Mesendoderm (in vitro differentiated cells): Measurements from ENCODE around the gene GALNTL6.
"Not testable (repeated sequence)": the region's sequence is repeated elsewhere in the genome, so short reads cannot be mapped to it uniquely, and the experiment has no call there.

Experiments used
- DNase-seq: peaks from one replicate; pipeline ENCODE4 v3.0.0; 2013
- H2AK5ac ChIP-seq: 2 replicates; pipeline ENCODE4 v1.6.1; 2013; ENCODE audit warnings: low read length, inconsistent platforms
- H2BK120ac ChIP-seq: 2 replicates; pipeline ENCODE4 v1.6.1; 2013; ENCODE audit warnings: low read depth, mild to moderate bottlenecking, low read length, moderate library complexity, mixed read lengths
- H2BK15ac ChIP-seq: replicated peaks from 2 replicates; pipeline ENCODE4 v1.6.1; 2013; ENCODE audit warnings: low read depth, mild to moderate bottlenecking, moderate library complexity
- H2BK5ac ChIP-seq: 2 replicates; pipeline ENCODE4 v1.6.1; 2013; ENCODE audit warnings: low read length, inconsistent platforms
- H3K18ac ChIP-seq: 2 replicates; pipeline ENCODE4 v1.6.1; 2013; ENCODE audit warnings: mild to moderate bottlenecking, low read length, mixed read lengths
- H3K23ac ChIP-seq: one replicate; pipeline ENCODE4 v1.6.1; 2013; ENCODE audit warnings: low read length
- H3K27ac ChIP-seq: 2 replicates; pipeline ENCODE4 v1.5.1; 2013; ENCODE audit warnings: low read depth, mild to moderate bottlenecking, inconsistent platforms, low read length, moderate library complexity
- H3K27me3 ChIP-seq: 2 replicates; pipeline ENCODE4 v1.6.1; 2013; ENCODE audit warnings: low read length, control low read depth, mild to moderate bottlenecking, inconsistent platforms; ENCODE audit not compliant: insufficient read depth, poor library complexity
- H3K36me3 ChIP-seq: 2 replicates; pipeline ENCODE4 v1.6.1; 2013; ENCODE audit warnings: low read length, inconsistent platforms; ENCODE audit not compliant: control insufficient read depth, insufficient read depth
- H3K4ac ChIP-seq: one replicate; pipeline ENCODE4 v1.6.1; 2013; ENCODE audit warnings: low read depth, mild to moderate bottlenecking, low read length, moderate library complexity
- H3K4me1 ChIP-seq: 2 replicates; pipeline ENCODE4 v1.6.1; 2013; ENCODE audit warnings: low read depth, low read length, inconsistent platforms; ENCODE audit not compliant: control insufficient read depth
- H3K4me2 ChIP-seq: 2 replicates; pipeline ENCODE4 v1.6.1; 2013; ENCODE audit warnings: low read length
- H3K4me3 ChIP-seq: 2 replicates; pipeline ENCODE4 v1.5.1; 2013; ENCODE audit warnings: mild to moderate bottlenecking, low read length
- H3K56ac ChIP-seq: one replicate; pipeline ENCODE4 v1.6.1; 2013; ENCODE audit warnings: low read length
- H3K79me1 ChIP-seq: 2 replicates; pipeline ENCODE4 v1.6.1; 2013; ENCODE audit warnings: low read length, inconsistent platforms
- H3K79me2 ChIP-seq: 2 replicates; pipeline ENCODE4 v1.6.1; 2013; ENCODE audit warnings: mild to moderate bottlenecking, low read length; ENCODE audit not compliant: control insufficient read depth, insufficient read depth
- H3K9ac ChIP-seq: 2 replicates; pipeline ENCODE4 v1.6.1; 2013; ENCODE audit warnings: low read length, inconsistent platforms
- H4K5ac ChIP-seq: one replicate; pipeline ENCODE4 v1.6.1; 2013; ENCODE audit warnings: low read length
- H4K8ac ChIP-seq: one replicate; pipeline ENCODE4 v1.6.1; 2013; ENCODE audit warnings: low read depth, mild to moderate bottlenecking, control low read depth, low read length, moderate library complexity
- WGBS: extraction: QIAGEN DNeasy Blood & Tissue Kit; methylation state at CpG from one replicate; pipeline ENCODE4 v1.1.7; 2013; ENCODE audit warnings: low lambda C conversion rate, missing lambda C conversion rate; ENCODE audit not compliant: insufficient coverage; ENCODE audit errors: extremely low coverage; 5-methylcytosine and 5-hydroxymethylcytosine counted together

The GALNTL6 gene

DNA sequence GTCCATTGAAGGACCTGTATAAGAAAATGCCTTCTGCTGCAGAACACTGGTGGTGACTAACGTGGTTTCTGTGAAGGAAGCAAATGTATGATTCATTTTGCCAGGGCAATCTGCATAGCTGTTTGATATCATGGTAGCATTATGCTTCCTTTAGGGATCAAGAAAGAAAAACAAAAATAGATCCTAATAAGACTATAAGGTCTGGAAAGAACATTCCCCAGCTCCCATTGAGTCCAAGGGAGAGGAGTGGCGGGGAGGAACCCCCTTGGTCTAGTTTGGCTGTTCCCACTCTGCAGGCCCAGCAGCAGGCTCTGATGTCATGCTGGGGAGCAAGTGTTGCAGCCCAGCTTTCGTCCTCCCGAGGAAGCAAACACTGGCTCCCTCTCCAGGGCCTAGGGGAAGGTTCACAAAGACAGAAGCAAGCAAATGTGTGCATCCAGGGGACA lies 1200.9 kb downstream of the GALNTL6 start:
- H3K79me2 ChIP-seq: no peaks in the 10 kb centered on the region
- no peak overlapping the region for H4K5ac ChIP-seq
- H3K4me2 ChIP-seq: no peak overlapping the region
- H2BK5ac ChIP-seq: no peak overlapping the region
- DNase-seq: peak; percentile 93
- no CpG with 5 or more reads among the region's 4 CpGs for WGBS
- H3K36me3 ChIP-seq: no peaks in the 10 kb centered on the region
- no peak overlapping the region for H3K4me3 ChIP-seq
- no peaks in the 10 kb centered on the region for H3K27me3 ChIP-seq
- no peak overlapping the region for H2BK120ac ChIP-seq
- no peak overlapping the region for H3K27ac ChIP-seq
- no peak overlapping the region for H3K23ac ChIP-seq
- peaks cover 2% of the 10 kb centered on the region for H3K4me1 ChIP-seq
- no peaks in the 10 kb centered on the region for H3K79me1 ChIP-seq
- no peak overlapping the region for H3K18ac ChIP-seq
- H3K4ac ChIP-seq: no peak overlapping the region
- H3K56ac ChIP-seq: no peak overlapping the region
- H2AK5ac ChIP-seq: no peak overlapping the region
- no peak overlapping the region for H4K8ac ChIP-seq
- no peak overlapping the region for H2BK15ac ChIP-seq
- H3K9ac ChIP-seq: no peak overlapping the region

DNA sequence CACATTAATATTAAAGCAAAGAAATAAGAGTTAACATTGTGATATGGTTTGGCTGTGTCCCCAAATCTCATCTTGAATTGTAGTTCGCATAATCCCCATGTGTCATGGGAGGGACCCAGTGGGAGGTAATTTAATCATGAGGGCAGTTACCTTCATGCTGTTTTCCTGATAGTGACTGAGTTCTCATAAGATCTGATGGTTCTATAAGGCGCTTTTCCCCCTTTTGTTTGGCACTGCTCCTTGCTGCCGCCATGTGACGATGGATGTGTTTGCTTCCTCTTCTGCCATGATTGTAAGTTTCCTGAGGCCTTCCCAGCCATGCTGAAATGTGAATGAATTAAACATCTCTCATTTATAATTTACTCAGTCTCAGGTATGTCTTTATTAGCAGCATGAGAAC lies 1201.6 kb downstream of the GALNTL6 start:
- no peaks in the 10 kb centered on the region for H3K36me3 ChIP-seq
- H3K4me2 ChIP-seq: no peak overlapping the region
- H3K4me1 ChIP-seq: peaks cover 2% of the 10 kb centered on the region
- H2BK15ac ChIP-seq: no peak overlapping the region
- H3K27me3 ChIP-seq: no peaks in the 10 kb centered on the region
- no peak overlapping the region for H2AK5ac ChIP-seq
- no peaks in the 10 kb centered on the region for H3K79me1 ChIP-seq
- no peak overlapping the region for H3K18ac ChIP-seq
- H4K5ac ChIP-seq: no peak overlapping the region
- no CpG with 5 or more reads among the region's 4 CpGs for WGBS
- H2BK120ac ChIP-seq: no peak overlapping the region
- H2BK5ac ChIP-seq: no peak overlapping the region
- H4K8ac ChIP-seq: no peak overlapping the region
- H3K4me3 ChIP-seq: no peak overlapping the region
- no peak overlapping the region for H3K4ac ChIP-seq
- H3K56ac ChIP-seq: no peak overlapping the region
- DNase-seq: peak; percentile 81
- no peak overlapping the region for H3K9ac ChIP-seq
- no peak overlapping the region for H3K27ac ChIP-seq
- no peak overlapping the region for H3K23ac ChIP-seq
- no peaks in the 10 kb centered on the region for H3K79me2 ChIP-seq

DNA sequence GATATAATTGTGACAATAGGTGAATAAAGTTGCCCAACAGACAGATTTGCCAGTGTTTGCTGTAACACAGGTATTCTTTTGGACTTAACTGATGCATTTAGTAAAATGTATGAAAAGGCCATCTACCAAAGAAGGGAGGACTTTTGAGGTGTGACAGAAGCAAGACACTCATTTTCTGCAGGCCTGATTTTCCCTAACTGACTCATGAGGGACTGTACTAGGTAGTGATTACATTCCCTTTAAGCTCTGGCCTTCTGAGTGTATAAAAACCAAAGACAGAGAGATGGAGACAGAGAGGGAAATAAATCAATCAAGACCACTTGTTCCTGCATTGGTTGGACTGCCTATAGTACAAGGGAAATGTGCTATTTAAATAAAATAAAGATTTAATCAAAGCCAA lies 1204.6 kb downstream of the GALNTL6 start:
- Histone ChIP-seq H3K79me1 (no peaks in the 10 kb centered on the region), H3K23ac (no peak overlapping the region), H2BK5ac (no peak overlapping the region), H3K56ac (no peak overlapping the region), H3K4ac (no peak overlapping the region), H3K27me3 (no peaks in the 10 kb centered on the region), H3K4me3 (no peak overlapping the region), H3K36me3 (no peaks in the 10 kb centered on the region), H3K27ac (no peak overlapping the region), H3K79me2 (no peaks in the 10 kb centered on the region), H4K5ac (no peak overlapping the region), H2BK15ac (no peak overlapping the region), H4K8ac (no peak overlapping the region), H3K9ac (no peak overlapping the region), H2AK5ac (no peak overlapping the region), H3K4me1 (peaks cover 2% of the 10 kb centered on the region), H3K18ac (no peak overlapping the region), H3K4me2 (no peak overlapping the region), H2BK120ac (no peak overlapping the region)
- DNase-seq: no peak

DNA sequence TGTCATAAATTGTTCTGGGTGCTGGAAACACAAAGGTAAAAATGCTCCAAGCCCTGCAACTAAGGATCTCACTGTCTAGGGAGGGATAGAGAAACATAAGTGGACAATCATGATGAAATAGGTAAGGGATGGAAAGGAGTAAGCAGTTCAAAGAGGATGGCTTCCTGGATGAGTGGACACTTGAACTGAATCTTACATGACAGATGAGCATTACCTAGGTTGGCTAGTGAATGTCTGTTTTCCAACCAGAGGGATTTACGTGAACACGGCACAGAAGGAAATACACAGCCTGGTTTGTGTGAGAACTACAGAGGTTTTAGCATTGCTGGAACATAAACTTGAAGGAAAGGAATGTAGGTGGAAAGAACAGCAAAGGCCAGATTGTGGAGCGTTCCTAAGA lies 1205.2 kb downstream of the GALNTL6 start:
- H3K18ac ChIP-seq: no peak overlapping the region

DNA sequence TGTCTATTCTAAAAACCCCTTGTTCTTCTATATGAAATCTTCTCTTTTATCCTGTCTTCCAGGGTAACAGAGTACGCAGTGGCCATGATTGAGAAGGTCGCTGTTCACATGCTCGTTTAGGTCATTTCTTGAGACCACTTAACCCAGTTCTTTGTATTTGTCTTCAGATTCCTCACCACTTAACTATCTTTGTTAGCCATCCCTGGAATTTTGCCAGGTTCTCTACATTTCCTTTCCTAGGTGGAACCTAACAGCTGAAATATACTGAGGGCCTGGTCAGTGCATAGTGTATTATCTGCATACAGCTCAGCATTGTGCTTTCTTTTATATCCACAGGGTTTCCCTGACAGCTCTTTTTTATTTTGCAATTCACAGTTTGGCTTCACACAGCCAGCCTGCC lies 1206.5 kb downstream of the GALNTL6 start:
- H3K18ac ChIP-seq: no peak overlapping the region
- H2BK5ac ChIP-seq: no peak overlapping the region
- H4K8ac ChIP-seq: no peak overlapping the region
- no peak overlapping the region for H3K56ac ChIP-seq
- H2BK120ac ChIP-seq: no peak overlapping the region
- DNase-seq: peak; percentile 46
- no peaks in the 10 kb centered on the region for H3K79me2 ChIP-seq
- H3K36me3 ChIP-seq: no peaks in the 10 kb centered on the region
- H2AK5ac ChIP-seq: no peak overlapping the region
- no peak overlapping the region for H3K27ac ChIP-seq
- H3K79me1 ChIP-seq: no peaks in the 10 kb centered on the region
- H3K4ac ChIP-seq: no peak overlapping the region
- H3K4me3 ChIP-seq: no peak overlapping the region
- no peaks in the 10 kb centered on the region for H3K27me3 ChIP-seq
- H3K23ac ChIP-seq: no peak overlapping the region
- no peak overlapping the region for H3K9ac ChIP-seq
- no CpG with 5 or more reads among the region's 3 CpGs for WGBS
- no peaks in the 10 kb centered on the region for H3K4me1 ChIP-seq
- no peak overlapping the region for H2BK15ac ChIP-seq
- no peak overlapping the region for H4K5ac ChIP-seq
- H3K4me2 ChIP-seq: no peak overlapping the region

More for the DNA sequence above, 1205.2 kb downstream of the GALNTL6 start:
- Histone ChIP-seq H3K23ac (no peak overlapping the region), H3K27me3 (no peaks in the 10 kb centered on the region), H3K27ac (no peak overlapping the region), H4K8ac (no peak overlapping the region), H3K36me3 (no peaks in the 10 kb centered on the region), H2BK15ac (no peak overlapping the region), H2BK120ac (no peak overlapping the region), H2BK5ac (no peak overlapping the region), H2AK5ac (no peak overlapping the region), H3K4me1 (peaks cover 2% of the 10 kb centered on the region), H3K56ac (no peak overlapping the region), H3K4ac (no peak overlapping the region), H4K5ac (no peak overlapping the region), H3K4me3 (no peak overlapping the region), H3K79me2 (no peaks in the 10 kb centered on the region), H3K79me1 (no peaks in the 10 kb centered on the region), H3K4me2 (no peak overlapping the region), H3K9ac (no peak overlapping the region)
- WGBS: no CpG with 5 or more reads among the region's 3 CpGs
- DNase-seq: no peak

DNA sequence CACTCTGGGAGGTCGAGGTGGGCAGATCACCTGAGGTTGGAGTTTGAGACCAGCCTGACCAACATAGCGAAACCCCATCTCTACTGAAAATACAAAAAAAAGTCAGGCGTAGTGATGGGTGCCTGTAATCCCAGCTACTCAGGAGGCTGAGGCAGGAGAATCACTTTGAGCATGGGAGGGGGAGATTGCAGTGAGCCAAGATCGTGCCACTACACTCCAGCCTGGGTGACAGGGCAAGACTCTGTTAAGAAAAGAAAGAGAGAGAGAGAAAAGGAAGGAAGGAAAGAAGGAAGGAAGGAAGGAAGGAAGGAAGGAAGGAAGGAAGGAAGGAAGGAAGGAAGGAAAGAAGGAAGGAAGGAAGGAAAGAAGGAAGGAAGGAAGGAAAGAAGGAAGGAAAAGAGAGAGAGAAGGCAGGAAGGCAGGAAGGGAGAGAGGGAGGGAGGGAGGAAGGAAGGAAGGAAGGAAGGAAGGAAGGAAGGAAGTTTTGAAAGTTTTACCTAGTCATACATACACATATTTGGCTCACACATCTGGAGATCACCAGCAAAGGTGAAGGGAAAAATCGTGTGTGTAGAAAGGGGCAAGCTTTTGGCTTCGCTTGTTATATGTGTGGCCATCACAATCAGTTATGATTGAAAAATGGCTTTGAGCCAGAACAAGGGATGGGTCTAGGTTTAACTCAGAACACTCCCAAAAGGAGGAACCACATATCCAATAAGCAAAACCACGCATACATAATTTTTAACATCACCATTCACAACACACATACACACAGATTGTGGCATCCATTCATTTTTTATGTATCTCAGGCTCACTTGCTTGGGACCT lies 1208.8 kb downstream of the GALNTL6 start:
- H3K56ac ChIP-seq, H4K5ac ChIP-seq, H2BK5ac ChIP-seq, H3K4me2 ChIP-seq, H3K4ac ChIP-seq, H2BK120ac ChIP-seq, H3K4me3 ChIP-seq, H2BK15ac ChIP-seq, H4K8ac ChIP-seq, H3K4me1 ChIP-seq, H3K79me2 ChIP-seq, H3K18ac ChIP-seq, H3K79me1 ChIP-seq, H3K36me3 ChIP-seq, H3K9ac ChIP-seq, DNase-seq, H3K27ac ChIP-seq, H3K27me3 ChIP-seq, H2AK5ac ChIP-seq, H3K23ac ChIP-seq: not testable (repeated sequence)
- no CpG with 5 or more reads among the region's 7 CpGs for WGBS
